Activated naive CD4-positive, alpha-beta T cell treated with anti-CD3 and anti-CD28 coated beads, Interleukin-2, amount 50 U/mL, for 24 hours (primary cell): ENCODE results near the gene TMEM14C.

ENCODE experiments used
- H3K27ac Mint-ChIP-seq: one replicate; pipeline ENCODE4 v1.8.0; 2021; ENCODE audit warnings: mild to moderate bottlenecking, mixed read lengths
- H3K27me3 Mint-ChIP-seq: one replicate; pipeline ENCODE4 v1.8.0; 2021; ENCODE audit warnings: mixed read lengths
- H3K36me3 Mint-ChIP-seq: one replicate; pipeline ENCODE4 v1.8.0; 2021; ENCODE audit warnings: mixed read lengths
- H3K4me1 Mint-ChIP-seq: one replicate; pipeline ENCODE4 v1.8.0; 2021; ENCODE audit warnings: mixed read lengths
- H3K4me3 Mint-ChIP-seq: one replicate; pipeline ENCODE4 v1.8.0; 2021; ENCODE audit warnings: mild to moderate bottlenecking, mixed read lengths
- H3K9me3 Mint-ChIP-seq: one replicate; pipeline ENCODE4 v1.8.0; 2021; ENCODE audit warnings: mixed read lengths

TMEM14C gene

GRCh38 chr6:10722820-10723566 lies at the start of gene TMEM14C:
TSS of gene TMEM14C (plus strand) at chr6:10723070. CDS start at chr6:10724614, 1,544 bp downstream.
- H3K4me3 Mint-ChIP-seq: peak within 1 kb of the TSS; percentile 96
- H3K27ac Mint-ChIP-seq: peak within 1 kb of the TSS; percentile 95
- H3K27me3 Mint-ChIP-seq: no peaks in the 10 kb centered on the region
- peaks cover 3% of the 10 kb centered on the region for H3K36me3 Mint-ChIP-seq
- H3K9me3 Mint-ChIP-seq: no peaks in the 10 kb centered on the region
- H3K4me1 Mint-ChIP-seq: peaks cover 56% of the 10 kb centered on the region

DNA sequence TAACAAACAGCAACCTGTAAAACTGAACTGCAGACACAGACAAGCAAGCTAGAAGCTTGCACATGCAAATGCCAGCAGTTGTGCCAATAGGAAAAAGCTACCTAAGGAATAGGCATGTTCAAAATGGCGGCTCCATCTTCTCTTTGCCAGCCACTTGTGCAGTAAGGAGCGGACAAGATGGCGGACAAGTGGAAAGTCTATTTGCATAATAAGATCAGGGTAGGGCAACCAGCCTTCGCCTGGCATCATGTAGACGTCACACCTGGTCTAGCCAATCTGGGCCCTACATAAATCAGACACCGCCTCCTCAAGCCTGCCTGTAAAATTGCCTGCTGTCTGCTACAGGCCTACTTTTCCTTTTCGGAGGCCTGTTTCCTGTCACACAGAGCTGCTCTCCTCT lies 46.5 kb upstream of the TMEM14C start:
- no peak overlapping the region for H3K4me3 Mint-ChIP-seq
- no peaks in the 10 kb centered on the region for H3K4me1 Mint-ChIP-seq
- H3K36me3 Mint-ChIP-seq: no peaks in the 10 kb centered on the region
- H3K9me3 Mint-ChIP-seq: no peaks in the 10 kb centered on the region
- no peaks in the 10 kb centered on the region for H3K27me3 Mint-ChIP-seq
- H3K27ac Mint-ChIP-seq: no peak overlapping the region

GRCh38 chr6:10678456-10678855 lies 44.4 kb upstream of the TMEM14C start:
- H3K4me1 Mint-ChIP-seq: peaks cover 14% of the 10 kb centered on the region
- H3K9me3 Mint-ChIP-seq: no peaks in the 10 kb centered on the region
- no peak overlapping the region for H3K27ac Mint-ChIP-seq
- no peaks in the 10 kb centered on the region for H3K36me3 Mint-ChIP-seq
- no peak overlapping the region for H3K4me3 Mint-ChIP-seq
- no peaks in the 10 kb centered on the region for H3K27me3 Mint-ChIP-seq

DNA sequence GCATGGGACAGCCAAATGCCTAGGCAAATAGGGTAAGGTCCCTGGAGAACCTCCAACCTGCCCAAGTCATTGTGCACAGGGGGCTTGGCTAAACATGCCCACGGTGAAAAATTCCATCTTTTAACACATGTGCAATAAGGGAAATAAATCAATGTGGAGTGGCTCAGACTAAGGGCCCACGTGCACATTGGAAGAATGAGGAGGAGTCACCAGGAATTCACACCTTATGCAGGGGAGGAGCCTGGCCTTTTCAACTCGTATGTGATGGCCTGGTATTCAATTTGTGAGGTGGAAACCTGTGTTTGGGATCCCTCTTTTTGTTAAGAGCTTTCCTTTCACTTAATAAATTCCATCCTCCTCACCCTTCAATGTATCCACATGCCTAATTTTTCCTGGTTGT lies 41.1 kb upstream of the TMEM14C start:
- no peak overlapping the region for H3K27ac Mint-ChIP-seq

DNA sequence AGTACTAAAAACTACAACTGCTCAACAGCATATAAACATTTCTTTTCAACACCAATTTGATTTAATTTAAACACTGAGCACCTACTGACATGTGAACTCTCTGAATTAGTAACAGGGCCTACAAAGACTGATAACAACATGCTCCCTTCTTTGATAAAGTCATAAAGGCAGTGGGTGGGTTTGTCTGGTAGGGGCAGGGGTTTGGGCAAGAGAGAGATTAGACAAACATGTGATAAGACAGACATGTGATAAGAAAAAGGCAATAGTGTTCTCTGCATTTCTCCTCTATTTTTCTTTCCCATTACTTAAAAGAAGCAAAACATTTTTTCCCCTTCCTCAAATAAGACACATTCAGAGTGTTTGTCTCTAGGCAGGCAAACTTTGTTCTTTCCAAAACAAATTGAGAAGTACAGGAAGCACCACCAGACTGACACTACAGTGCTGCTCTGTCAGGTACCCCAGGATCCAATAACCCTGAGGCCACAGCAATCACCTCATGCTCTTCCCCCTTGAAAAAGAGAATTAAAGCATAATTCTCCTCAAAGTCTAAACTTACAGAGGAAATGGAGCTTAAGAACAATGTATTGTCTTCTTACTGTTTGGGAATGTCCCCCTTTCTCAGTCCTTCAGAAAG lies 40.4 kb upstream of the TMEM14C start:
- Mint-ChIP-seq H3K9me3 (no peaks in the 10 kb centered on the region), H3K36me3 (no peaks in the 10 kb centered on the region), H3K4me3 (no peak overlapping the region), H3K27ac (no peak overlapping the region), H3K27me3 (no peaks in the 10 kb centered on the region), H3K4me1 (peaks cover 40% of the 10 kb centered on the region)

More for the DNA sequence above, 41.1 kb upstream of the TMEM14C start:
- no peak overlapping the region for H3K4me3 Mint-ChIP-seq
- no peaks in the 10 kb centered on the region for H3K9me3 Mint-ChIP-seq
- no peaks in the 10 kb centered on the region for H3K27me3 Mint-ChIP-seq
- no peaks in the 10 kb centered on the region for H3K36me3 Mint-ChIP-seq
- H3K4me1 Mint-ChIP-seq: peaks cover 40% of the 10 kb centered on the region

GRCh38 chr6:10684618-10685017 lies 38.3 kb upstream of the TMEM14C start:
- H3K9me3 Mint-ChIP-seq: no peaks in the 10 kb centered on the region

DNA sequence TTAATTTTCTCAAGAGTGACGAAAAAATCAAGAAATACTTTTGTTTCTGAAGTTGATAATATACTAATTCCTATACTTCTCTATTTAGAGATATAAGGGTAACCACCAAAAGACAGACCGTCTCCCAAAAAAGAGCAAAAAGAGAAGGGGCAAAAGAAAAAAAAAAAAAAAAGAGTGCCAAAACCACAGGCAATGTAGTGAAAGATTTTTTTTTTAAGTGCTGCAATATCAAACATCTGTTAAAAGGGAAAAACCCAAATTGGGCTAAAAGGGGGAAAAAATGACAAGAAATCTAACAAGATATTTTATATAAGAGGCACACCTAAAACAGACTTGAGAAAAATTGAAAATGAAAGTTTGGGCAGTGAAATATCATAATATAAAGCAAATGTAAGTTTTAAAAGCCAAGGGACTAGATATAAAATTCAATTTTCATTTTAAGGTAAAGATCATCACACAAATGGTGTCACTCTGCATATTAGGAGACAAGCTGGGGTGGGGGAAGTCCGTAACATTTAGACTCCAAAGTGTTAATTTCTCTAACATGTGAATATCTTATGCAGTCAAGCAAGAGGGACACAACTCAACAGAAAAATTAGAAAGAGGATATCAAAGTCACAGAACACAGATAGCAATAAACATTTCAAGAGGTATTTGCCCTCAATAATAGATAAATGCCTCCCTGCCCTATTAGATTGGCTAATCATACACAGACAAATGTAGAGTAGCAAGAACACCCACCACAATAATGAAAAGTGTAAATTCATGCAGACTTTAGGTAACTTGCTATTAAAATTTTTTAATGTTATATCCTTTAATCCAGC lies 37.6 kb upstream of the TMEM14C start:
- Mint-ChIP-seq H3K9me3 (no peaks in the 10 kb centered on the region), H3K27ac (peak overlapping the region; percentile 60), H3K36me3 (no peaks in the 10 kb centered on the region), H3K27me3 (no peaks in the 10 kb centered on the region), H3K4me1 (peaks cover 40% of the 10 kb centered on the region), H3K4me3 (peak overlapping the region; percentile 16)

More at GRCh38 chr6:10684618-10685017, 38.3 kb upstream of the TMEM14C start:
- peak overlapping the region; percentile 40 for H3K4me3 Mint-ChIP-seq
- no peaks in the 10 kb centered on the region for H3K27me3 Mint-ChIP-seq
- H3K27ac Mint-ChIP-seq: peak overlapping the region; percentile 60
- H3K36me3 Mint-ChIP-seq: no peaks in the 10 kb centered on the region
- peaks cover 40% of the 10 kb centered on the region for H3K4me1 Mint-ChIP-seq

- no peak overlapping the region for H3K27ac Mint-ChIP-seq
- no peaks in the 10 kb centered on the region for H3K9me3 Mint-ChIP-seq
- H3K27me3 Mint-ChIP-seq: no peaks in the 10 kb centered on the region
- no peaks in the 10 kb centered on the region for H3K36me3 Mint-ChIP-seq
- H3K4me1 Mint-ChIP-seq: peaks cover 39% of the 10 kb centered on the region
- no peak overlapping the region for H3K4me3 Mint-ChIP-seq
Measured at GRCh38 chr6:10686901-10687300, 36.0 kb upstream of the TMEM14C start.

DNA sequence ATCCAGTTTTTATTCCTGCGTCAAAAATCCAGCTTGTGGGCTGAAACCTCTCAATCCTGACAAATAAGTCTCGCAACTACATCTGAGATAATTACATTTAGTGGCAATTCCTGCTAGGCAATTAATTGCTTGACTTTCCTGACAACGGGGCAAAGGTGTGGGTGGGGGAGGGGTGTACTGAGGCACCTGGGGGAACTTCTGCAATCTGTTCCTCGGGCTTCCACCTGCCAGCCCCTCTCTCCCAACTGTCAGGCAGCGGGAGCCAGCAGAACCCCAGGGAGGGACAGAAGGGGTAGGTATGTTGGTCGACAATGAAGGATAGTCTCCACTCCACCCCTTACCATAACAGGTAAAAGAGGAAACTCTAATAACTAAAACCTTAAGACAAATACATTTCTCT lies 35.3 kb upstream of the TMEM14C start:
- no peaks in the 10 kb centered on the region for H3K27me3 Mint-ChIP-seq
- no peaks in the 10 kb centered on the region for H3K9me3 Mint-ChIP-seq
- no peak overlapping the region for H3K27ac Mint-ChIP-seq
- no peaks in the 10 kb centered on the region for H3K36me3 Mint-ChIP-seq
- peaks cover 33% of the 10 kb centered on the region for H3K4me1 Mint-ChIP-seq
- no peak overlapping the region for H3K4me3 Mint-ChIP-seq

DNA sequence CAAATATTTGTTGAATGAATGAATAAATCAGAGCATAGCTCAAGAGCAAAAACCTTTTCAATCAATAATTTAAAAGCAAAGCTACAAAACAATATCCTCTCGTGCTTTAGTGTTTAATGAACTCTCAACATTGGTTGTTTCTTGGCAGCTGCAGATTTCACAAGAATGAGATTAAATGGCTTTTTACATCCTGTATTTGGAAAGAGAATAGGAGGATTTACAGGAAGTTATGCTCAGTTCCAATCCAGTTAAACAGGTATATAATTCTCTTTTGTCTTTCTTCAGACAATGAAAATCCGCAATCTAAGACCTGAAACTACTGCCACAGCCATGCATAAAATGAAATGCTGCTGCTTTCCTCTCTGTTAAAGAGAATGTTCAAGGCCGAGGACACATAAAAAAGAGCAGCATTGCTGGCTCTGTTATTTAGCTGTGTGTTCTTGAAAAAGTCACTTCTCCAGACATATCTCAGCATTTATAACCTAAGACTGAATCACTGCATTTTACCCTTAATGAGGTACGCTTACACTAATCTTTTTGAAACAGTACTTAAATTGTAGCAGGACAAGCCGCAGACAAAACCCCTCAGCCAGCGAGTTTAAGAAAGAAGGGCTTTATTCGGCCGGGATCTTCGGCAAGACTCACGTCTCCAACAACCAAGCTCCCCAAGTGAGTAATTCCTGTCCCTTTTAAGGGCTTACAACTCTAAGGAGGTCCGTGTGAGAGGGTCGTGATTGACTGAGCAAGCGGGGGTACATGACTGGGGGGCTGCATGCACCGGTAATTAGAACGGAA lies 32.0 kb upstream of the TMEM14C start:
- no peak overlapping the region for H3K27ac Mint-ChIP-seq

DNA sequence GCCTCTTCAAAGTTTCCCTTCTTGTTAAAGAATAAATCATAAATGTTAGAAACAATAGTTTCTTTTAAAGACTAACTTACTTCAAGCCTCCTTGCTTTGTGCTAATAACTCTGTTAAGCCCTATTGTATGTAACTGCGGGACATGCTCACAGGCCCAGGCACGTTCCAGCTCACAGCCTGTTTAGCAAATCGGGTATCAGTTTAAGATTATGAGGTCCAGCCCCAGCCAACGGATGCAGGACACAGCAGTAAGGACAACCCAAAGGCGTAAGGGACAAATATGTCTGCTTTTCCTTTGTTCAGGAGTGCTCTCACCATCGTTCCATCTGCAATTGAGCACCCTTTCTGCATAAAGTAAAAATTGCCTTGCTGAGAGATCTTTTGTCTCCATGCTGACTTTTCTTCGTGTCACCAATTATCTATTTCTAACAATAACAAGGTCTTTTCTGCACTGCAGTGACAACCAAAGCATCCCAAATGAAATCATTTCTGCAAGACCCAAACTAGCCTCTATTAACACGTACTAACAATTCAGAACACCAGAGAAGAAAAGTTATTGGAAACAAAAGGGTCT lies 29.8 kb upstream of the TMEM14C start:
- Mint-ChIP-seq H3K27me3 (no peaks in the 10 kb centered on the region), H3K9me3 (no peaks in the 10 kb centered on the region), H3K36me3 (peaks cover 8% of the 10 kb centered on the region), H3K4me1 (peaks cover 31% of the 10 kb centered on the region), H3K27ac (peak overlapping the region; percentile 79), H3K4me3 (peak overlapping the region; percentile 91)

More for the DNA sequence above, 32.0 kb upstream of the TMEM14C start:
- no peaks in the 10 kb centered on the region for H3K27me3 Mint-ChIP-seq
- peaks cover 6% of the 10 kb centered on the region for H3K36me3 Mint-ChIP-seq
- H3K4me3 Mint-ChIP-seq: no peak overlapping the region
- no peaks in the 10 kb centered on the region for H3K9me3 Mint-ChIP-seq
- peaks cover 24% of the 10 kb centered on the region for H3K4me1 Mint-ChIP-seq

DNA sequence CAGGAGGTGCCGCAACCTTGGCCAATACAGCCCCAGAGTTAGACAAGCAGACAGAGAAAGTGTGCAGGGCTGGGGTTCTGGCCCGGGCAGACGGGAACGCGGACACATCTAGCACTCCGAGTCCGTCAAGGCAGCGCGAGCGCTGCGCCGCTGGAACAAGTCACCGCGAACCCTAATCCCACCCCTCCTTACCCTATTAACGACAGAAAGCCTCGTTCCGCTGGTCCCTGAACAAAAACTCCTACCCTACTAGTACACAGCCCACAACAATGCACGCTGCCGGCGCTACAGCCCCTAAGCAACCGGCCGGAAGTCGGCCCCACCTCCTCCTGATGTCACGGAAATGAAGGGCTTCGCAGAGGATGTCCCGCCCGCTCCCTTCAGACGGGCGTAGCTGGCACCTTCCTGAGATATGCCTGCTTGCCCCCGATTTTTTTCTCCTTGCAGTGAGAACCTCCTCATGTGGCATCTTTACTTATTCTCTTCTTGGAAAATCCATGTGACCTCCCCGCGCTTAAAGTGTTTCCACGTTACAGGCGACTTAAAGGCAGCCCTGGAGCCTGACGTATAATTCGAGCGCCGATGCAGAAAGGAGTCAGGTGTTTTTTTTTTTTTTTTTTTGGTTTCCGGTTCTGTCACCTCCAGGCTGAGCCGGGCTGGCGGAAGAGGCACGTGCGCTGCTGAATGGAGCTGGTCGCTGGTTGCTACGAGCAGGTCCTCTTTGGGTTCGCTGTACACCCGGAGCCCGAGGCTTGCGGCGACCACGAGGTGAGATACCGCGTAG lies 28.4 kb upstream of the TMEM14C start, which contains the start of the genes C6orf52 and PAK1IP1:
Gene C6orf52, minus strand, starts transcription at position 315 of the 784 bp plus-strand sequence. CDS start 7,066 bp downstream, outside the sequence.
Gene PAK1IP1, plus strand, starts transcription at position 671 of the 784 bp plus-strand sequence. Its CDS starts 14 bp downstream, at position 685.
- Mint-ChIP-seq H3K4me3 (peak within 1 kb of the TSS; percentile 91), H3K27me3 (no peaks in the 10 kb centered on the region), H3K9me3 (no peaks in the 10 kb centered on the region), H3K27ac (peak within 1 kb of the TSS; percentile 100), H3K36me3 (peaks cover 16% of the 10 kb centered on the region), H3K4me1 (peaks cover 38% of the 10 kb centered on the region)

DNA sequence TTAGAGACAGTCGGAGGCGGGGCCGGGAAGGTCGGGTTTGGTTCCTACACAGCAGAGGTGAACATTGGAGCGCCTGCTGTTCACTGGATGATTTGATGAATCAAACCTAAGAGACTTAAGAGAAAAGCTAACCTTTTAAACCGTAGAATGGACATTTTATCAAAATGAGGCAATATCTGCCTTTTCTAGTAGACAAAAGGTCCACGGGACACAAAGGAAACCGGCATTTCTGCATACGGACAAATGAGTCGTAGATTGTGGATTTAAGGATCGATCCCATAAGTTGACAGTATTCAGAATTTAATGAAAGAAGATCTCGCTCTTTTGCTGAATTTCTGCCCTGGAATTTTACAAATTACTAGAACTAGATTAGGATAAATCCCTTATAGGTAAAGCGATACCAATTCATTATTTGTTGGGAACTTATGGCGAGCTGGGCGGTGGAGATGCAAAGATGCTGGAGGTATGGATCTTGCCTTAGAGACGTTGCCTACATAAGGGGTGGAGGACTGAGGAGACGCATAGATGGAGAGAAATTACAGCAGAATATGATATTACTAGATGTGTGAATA lies 27.7 kb upstream of the TMEM14C start:
- H3K27ac Mint-ChIP-seq: peak overlapping the region; percentile 100
- no peaks in the 10 kb centered on the region for H3K27me3 Mint-ChIP-seq
- peaks cover 39% of the 10 kb centered on the region for H3K4me1 Mint-ChIP-seq

GRCh38 chr6:10696655-10697054 lies 26.2 kb upstream of the TMEM14C start:
- H3K4me3 Mint-ChIP-seq: peak overlapping the region; percentile 91
- peaks cover 52% of the 10 kb centered on the region for H3K4me1 Mint-ChIP-seq
- H3K9me3 Mint-ChIP-seq: no peaks in the 10 kb centered on the region
- H3K27me3 Mint-ChIP-seq: no peaks in the 10 kb centered on the region
- peaks cover 19% of the 10 kb centered on the region for H3K36me3 Mint-ChIP-seq
- H3K27ac Mint-ChIP-seq: peak overlapping the region; percentile 91

More for the DNA sequence above, 27.7 kb upstream of the TMEM14C start:
- peak overlapping the region; percentile 91 for H3K4me3 Mint-ChIP-seq
- no peaks in the 10 kb centered on the region for H3K9me3 Mint-ChIP-seq
- H3K36me3 Mint-ChIP-seq: peaks cover 16% of the 10 kb centered on the region
